Inferior parietal cortex (tissue), 1 donor: ENCODE measurements around the gene OR5V1.
"Not testable (repeated sequence)": the region's sequence is repeated elsewhere in the genome, so short reads cannot be mapped to it uniquely, and the experiment has no call there.

Experiments
- DNase-seq: peaks from one replicate; pipeline ENCODE4 v3.0.0-alpha.2; 2016; ENCODE audit errors: extremely low spot score

The OR5V1 gene

DNA sequence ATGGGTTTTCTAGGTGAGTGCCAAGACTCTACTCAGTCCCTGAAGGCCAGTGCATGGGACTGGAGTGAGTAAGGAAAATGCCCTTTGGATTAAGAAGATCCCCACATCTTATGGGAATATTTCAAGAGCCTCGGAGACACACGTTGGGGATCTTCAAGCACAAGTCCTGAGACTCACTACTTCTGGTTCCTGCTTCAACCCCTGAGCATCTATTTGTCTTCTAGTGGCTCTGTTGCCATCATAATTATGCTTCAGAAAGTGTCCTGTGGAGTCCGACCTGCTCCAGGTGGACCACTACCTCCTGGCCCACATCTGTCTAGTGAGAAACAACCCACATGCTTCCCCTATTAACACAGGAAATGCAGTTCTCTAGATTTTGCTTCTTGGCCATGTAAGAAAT lies at the start of gene OR5V1:
TSS of gene OR5V1 (minus strand) at position 101 of the 400 bp plus-strand sequence. CDS start 12,670 bp downstream, outside the sequence.
- DNase-seq: no peak

DNA sequence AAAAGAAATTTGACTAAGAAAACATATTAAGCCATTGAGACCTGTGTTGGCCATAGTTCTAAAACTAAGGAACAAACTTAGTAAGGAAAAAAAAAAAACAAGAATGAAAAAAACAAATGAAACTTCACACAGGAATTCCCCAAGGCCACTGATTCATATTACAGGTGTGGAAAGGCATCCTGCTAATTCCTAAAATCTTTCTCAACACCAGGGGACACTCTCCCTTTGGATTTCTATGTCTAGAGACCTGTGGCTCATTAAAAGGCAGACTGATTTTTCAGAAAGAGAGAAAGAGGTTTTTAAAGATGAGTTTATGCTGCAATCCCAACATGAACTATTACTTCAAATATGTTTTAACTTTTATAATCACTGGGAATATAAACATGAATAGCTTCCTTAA lies 45.9 kb upstream of the OR5V1 start, which contains the start of gene OR12D1:
TSS of gene OR12D1 (plus strand) at position 341 of the 400 bp plus-strand sequence.
- DNase-seq: no peak

DNA sequence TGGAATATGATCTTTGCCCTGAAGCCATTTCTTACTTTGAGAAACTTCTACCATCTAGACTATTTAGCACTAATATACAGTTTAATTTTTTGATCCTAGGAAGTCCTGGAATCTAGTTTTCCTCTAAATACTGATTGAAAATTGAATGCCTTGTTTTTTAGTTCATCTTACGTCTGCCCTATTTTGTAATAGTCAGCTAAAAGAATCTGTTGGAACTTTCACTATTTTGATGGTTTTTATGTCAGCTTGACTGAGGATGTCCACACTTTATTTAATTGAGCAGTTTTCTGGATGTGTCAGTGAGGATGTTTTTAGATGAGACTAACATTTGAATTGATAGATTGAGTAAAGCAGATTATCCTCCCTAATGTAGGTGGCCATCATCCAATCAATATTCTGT lies 35.1 kb upstream of the OR5V1 start:
- no peak for DNase-seq

DNA sequence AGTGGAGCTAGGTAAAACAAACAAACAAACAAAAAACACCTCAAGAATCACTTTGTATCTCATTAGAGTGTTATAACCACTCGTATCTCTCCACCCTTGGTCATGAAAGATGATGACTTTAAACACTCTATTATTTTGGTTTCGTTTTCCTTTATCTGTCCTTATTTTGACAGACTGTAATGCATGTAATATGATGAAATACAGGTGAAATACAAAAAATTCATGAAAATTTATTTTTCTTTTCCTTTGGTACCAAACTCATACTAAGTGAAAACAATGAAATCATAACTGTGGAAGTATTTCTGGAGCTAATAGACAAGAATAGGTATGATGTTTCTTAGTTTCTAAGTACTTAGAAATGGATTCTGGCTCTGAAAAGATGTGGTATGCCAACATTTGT lies 30.9 kb upstream of the OR5V1 start:
- no peak for DNase-seq

DNA sequence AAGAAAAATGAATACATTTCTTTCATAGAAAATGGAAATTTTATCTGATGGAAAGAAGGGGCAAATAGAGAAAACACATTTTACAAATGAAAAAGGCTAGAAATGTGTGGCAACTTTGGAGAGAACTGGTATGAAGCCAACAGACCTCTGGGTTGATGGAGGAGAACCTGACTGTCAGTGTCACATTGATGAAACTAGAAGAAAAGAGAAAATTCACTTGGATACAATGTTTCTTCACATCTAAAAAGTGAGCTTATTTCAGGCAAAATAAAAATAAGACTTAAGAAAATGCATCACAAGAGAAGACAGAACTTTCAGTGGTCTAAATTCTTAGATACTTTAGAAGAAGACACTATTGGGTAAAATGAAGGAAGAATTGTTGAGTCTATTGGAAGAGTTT lies 26.7 kb upstream of the OR5V1 start, which contains the start of gene OR12D2:
TSS of gene OR12D2 (plus strand) at position 301 of the 400 bp plus-strand sequence. CDS start 1,069 bp downstream, outside the sequence.
- DNase-seq: no peak

DNA sequence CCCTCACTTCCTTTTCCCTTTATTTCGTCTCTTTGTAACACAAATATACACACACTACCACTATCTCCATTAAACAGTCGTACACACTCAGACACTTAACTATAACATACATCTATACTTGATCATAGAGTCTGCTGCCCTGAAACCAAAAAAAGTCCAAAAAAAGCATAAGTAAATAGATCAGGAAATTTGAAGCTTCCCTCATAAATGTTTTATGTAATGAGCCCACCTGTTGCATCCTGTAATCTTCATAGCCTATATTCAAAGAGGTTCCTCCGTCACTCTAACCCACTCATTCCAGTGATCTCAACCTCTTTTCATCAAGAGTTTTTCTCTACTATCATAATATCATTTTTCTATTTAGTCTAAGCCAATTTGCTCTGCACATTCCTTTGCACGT lies 19.9 kb upstream of the OR5V1 start:
- DNase-seq: no peak

DNA sequence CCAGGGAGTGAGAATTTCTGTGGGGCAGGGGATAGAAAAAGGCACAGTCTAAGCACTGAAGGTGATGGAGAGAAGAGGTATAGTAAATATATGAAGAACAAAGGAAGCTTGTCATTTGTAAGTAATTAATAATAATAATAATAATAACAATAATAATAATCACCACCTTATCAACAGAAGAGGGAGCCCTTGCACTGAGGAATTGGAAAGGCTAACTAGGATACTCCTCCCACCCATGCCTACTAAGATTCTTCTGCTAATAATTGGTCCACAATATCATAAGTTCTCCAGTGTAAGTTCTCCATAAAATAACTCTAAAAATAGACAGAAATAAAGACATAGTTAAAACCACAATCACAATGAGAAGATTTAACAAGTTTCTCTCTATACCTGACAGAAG lies 7.3 kb upstream of the OR5V1 start:
- DNase-seq: no peak

DNA sequence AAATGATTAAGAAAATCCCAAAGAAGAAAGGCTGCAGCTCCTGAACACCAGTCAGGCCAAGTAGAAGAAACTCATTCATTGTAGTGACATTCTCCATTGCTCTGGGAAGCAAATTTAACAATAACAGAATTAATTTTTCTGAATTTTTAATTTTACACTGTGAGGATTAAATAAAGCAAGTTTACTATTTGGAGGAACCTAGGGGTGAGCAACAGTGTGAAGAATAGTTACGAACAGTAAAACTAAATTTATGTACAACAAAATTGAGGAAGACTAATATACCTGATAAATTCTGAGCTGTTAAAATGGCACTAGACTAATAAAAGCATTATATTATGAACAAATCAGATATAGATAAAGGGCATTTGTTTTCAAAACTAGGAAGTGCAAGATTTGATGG lies 6.5 kb upstream of the OR5V1 start, which contains the start of gene OR12D3:
TSS of gene OR12D3 (minus strand) at position 101 of the 400 bp plus-strand sequence. CDS start at position 97, 4 bp downstream.
- DNase-seq: no peak

DNA sequence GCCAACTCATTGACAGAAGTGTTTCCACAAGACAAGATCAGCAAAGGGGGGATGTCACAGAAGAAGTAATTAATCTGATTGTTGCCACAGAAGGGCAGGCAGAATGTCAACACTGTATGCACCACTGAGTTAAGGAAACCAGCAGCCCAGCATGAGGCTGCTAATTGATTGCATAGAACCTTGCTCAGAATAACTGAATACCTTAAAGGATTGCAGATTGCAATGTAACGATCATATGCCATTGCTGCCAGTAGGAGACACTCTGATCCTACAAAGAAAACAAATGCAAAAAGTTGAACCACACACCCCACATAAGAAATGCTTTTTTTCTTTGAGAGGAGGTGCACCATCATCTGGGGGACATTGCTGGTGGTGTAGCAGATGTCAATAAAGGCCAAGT lies 13.1 kb downstream of the OR5V1 start:
- no peak for DNase-seq

DNA sequence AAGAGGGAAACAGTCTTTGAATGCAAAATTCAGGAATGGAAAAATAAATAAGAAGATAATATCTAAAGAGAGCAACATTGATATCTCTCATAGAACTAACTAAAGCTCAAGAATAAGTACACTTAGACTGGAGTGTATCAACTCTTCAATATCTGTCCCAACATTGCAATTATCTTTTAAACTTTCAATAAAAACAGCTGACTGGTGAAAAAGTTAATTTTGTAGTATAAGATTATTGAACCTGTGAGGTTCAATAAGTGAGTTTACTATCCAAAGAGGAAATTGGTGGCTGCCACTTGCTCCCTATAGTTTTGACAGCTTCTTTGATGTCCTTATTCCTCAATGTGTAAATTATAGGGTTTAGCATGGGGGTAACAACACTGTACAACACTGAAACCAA lies 13.7 kb downstream of the OR5V1 start:
- no peak for DNase-seq

DNA sequence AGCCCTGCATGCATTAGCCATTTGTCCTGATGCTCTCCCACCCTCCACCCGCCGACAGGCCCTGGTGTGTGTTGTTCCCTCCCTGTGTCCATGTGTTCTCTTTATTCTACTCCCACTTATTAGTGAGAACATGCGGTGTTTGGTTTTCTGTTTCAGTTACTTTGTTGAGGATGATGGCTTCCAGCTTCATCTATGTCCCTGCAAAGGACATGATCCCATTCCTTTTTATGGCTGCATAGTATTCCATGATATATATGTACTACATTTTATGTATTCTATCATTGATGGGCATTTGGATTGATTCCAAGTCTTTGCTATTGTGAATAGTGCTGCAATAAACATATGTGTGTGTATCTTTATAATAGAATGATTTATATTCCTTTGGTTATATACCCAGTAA lies 19.3 kb downstream of the OR5V1 start:
- DNase-seq: not testable (repeated sequence)

DNA sequence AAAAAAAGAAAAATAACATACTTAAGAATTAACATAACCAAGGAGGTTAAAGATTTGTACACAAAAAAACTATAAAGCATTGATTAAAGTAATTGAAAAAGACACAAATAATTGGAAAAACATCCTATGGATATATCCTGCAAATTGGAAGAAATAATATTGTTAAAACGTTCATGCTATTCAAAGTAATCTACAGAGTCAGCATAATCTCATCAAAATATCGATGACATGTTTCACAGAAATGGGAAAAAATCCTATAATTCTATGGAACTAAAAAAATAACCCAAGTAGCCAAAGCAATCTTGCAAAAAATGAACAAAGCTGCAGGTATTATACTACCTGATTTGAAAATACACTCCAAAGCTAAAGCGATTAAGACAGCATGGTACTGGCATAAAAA lies 23.3 kb downstream of the OR5V1 start:
- no peak for DNase-seq

DNA sequence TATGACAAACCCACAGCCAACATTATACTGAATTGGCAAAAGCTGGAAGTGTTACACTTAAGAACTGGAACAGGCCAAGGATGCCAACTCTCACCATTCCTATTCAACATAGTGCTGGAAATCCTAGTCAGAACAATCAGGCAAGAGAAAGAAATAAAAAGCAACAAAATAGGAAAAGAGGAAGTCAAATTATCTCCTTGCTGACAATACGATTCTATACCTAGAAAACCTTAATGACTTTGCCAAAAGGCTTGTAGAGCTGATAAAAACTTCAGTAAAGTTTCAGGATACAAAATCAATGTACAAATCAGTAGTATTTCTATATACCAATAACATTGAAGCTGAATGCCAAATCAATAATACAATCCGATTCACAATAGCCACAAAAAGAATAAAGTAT lies 32.4 kb downstream of the OR5V1 start:
- DNase-seq: no peak

DNA sequence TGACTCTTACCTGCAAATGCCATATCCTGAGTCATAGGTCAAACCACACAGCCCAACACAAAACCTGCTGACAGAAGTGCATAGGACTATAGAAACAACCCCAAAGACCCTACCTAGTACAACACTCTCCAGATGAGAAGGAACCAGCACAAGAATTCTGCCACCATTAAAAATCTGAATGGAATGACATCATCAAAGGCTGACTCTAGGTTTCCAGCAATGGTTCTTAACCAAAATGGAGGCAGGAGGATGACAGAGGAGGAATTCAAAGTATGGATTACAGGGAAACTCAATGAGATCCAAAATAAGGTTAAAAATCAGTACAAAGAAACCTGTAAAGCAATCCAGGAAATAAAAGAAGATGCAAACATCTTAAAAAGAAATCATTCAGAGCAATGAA lies 36.0 kb downstream of the OR5V1 start:
- no peak for DNase-seq

DNA sequence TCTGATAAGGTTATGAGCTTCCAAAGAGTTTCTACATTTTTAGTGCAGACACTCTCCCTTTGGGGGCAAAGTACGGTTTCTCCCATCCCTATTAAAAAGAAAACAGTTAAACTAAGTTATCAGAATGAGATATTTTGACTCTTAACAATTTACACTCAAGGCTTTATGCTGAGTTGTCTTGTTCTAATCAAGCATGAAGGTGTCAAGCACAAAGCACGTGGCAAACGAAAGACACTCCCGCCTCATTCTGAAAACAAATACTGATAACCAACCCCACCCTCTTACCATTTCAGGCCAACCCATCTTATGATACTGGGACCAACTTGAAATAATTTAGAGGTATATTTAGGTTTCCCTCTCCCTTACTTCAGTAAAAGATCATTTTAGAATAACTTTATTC lies 42.9 kb downstream of the OR5V1 start:
- DNase-seq: no peak

DNA sequence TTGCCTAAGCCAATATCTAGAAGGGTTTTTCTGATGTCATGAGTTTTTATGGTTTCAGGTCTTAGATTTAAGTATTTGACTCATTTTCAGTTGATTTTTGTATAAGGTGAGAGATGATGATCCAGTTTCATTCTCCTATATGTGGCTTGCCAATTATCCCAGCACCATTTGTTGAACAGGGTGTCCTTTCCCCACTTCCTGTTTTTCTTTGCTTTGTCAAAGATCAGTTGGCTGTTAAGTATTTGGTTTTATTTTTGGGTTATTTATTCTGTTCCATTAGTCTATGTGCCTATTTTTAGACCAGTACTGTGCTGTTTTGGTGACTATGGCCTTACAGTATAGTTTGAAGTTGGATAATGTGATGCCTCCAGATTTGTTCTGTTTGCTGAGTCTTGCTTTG lies 45.3 kb downstream of the OR5V1 start:
- not testable (repeated sequence) for DNase-seq

DNA sequence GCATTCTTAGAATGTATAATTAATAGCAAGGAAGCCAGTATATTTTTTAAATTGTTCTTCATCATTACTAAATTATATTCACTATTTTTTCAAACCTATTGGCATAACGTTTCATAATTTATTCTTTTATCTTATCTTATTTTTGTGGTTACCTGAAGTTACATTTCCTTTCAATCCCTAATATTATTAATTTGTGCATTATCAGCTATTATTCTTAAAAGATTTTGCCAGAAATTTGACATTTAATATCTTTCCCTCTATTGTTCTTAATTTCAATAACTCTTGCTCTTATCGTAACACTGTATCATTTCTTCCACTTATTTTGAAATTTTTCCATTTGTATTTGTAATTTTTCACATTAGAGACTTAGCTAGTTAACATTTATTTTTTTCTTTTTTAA lies 48.7 kb downstream of the OR5V1 start:
- DNase-seq: no peak
